Medulla oblongata (tissue), 1 donor: Measurements from ENCODE around the gene CARNS1.
"Not testable (repeated sequence)": the region's sequence is repeated elsewhere in the genome, so short reads cannot be mapped to it uniquely, and the experiment has no call there.

Source experiments
- DNase-seq: peaks from one replicate; pipeline ENCODE4 v3.0.0-alpha.2; 2015; ENCODE audit errors: extremely low spot score

Gene CARNS1

DNA sequence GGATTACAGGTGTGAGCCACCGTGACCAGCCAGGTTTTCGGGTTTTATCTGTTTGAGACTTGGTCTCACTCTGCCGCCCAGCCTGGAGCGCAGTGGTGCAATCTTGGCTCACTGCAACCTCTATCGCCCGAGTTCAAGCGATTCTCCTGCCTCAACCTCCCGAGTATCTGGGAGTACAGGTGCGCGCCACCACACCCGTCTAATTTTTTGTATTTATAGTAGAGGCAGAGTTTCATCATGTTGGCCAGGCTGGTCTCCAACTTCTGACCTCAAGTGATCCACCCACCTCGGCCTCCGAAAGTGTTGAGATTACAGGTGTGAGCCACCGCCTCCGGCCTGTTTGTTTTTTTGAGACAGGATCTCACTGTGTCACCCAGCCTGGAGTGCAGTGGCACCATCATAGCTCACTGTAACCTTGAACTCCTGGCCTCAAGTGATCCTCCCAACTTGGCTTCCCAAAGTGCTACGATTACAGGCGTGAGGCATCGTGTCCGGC is 11.9 kb downstream of the CARNS1 start:
- not testable (repeated sequence) for DNase-seq

DNA sequence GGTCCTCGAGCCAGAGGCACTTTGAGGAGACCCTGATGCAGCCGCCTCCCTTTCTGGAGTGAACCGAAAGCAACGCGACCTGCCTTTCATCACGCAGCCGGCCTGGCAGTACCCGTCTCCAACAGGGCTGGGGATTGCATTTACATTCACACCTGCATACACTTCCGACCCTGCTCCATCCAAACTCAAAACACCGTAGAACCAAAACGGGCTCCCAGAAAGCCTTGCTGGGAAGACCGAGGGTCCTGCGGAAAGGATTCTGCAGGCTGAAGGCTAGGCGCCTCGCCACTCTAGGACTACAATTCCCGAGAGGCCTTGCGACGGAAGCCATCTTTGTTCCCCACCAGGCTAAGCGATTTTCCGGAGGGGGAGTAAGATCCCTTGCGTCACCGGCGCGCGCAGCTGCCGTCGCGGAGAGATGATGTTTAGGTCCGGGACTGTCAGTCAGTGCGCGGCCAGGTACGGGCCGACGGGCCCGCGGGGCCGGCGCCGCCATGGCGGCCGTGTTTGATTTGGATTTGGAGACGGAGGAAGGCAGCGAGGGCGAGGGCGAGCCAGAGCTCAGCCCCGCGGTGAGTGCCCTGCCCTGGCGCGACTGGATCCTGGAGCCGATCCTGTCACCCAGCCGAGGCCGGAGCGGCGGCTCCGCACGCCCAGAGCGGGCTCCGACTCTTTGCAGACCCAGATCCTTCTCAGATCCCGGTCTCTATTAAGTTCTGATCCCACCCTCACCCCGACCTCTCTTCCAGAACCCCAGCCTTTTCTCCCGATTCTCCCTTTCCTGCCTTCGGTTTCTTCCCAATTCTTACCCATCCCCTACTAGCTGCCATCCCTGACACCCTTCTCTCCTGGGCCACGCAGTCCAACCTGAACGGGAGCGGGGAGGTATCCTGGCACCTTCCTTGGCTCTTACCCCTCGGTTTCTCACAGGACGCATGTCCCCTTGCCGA is 12.8 kb downstream of the CARNS1 start, which contains the start of gene RPS6KB2:
Gene RPS6KB2, plus strand, starts transcription at position 443 of the 950 bp plus-strand sequence. Its CDS starts 52 bp downstream, at position 495.
- peak; percentile 98 for DNase-seq

DNA sequence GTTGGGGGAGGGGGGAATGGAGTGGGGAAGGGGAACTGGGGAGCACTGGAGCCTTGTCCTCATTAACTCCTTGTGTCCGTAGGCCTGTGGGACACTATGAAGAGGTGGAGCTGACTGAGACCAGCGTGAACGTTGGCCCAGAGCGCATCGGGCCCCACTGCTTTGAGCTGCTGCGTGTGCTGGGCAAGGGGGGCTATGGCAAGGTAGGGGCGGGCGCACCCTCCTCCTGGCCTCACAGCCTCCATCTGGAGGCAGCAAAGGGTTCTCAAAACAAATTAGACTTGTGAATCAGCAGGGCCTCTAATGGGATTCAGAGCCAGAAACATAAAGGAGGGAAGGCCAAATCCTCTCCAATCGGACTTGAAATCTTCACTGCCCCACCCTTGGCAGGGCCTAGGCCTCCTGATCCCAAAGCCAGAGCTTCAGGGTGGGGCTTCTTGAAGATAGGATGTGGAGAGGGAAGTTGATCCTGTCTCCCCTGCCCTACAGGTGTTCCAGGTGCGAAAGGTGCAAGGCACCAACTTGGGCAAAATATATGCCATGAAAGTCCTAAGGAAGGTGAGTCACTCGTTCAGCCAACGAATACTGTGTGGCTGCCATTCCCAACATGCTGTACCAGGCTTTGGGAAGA is 13.7 kb downstream of the CARNS1 start:
- DNase-seq: no peak

DNA sequence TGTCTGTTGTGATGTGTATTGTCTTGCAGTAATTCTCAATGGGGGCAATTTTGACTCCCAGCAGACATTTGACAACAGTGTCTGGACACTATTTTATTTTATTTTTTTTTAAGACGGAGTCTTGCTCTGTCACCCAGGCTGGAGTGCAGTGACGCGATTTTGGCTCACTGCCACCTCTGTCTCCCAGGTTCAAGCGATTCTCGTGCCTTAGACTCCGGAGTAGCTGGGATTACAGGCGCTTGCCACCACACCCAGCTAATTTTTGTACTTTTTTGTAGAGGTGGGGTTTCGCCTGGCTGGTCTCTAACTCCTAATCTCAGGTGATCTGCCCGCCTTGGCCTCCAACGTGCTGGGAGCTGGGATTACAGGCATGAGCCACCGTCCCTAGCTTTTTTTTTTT is 14.2 kb downstream of the CARNS1 start:
- DNase-seq: no peak

DNA sequence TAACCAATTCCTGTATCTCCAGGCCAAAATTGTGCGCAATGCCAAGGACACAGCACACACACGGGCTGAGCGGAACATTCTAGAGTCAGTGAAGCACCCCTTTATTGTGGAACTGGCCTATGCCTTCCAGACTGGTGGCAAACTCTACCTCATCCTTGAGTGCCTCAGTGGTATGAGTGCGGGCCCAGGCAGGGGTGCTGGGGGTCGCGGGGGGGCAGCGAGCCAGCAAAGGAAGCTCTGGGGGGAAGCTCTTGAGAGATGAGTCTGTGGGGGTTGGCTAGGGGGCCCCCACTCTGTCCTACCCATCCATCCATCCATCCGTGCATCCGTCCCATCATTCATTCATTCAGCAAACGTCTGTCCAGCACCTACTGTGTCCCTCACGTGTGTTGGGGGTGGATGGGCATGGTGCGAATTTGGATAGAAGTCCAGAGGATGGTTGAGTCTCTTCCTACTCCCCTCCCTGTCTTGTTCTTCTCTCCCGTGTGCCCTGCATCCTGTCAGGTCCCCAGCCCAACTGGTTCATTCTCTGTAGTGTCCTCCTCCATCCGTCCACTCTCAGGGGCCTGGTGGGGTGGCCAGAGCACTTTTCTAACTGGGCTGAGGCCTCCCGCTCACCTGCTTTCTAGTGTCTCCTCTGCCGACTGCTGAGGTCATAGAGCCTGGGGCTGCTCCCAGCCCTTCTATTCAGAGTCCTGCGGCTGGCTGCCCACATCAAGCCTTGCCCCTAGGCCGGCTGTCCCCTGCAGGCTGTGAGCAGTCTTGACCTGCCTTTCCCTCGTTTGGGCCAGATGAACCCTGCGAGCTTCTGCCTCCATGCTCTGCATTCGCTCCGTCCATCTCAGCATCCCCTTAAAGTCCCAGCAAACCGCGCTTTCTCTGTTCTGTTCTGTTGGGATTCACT is 16.1 kb downstream of the CARNS1 start:
- no peak for DNase-seq

DNA sequence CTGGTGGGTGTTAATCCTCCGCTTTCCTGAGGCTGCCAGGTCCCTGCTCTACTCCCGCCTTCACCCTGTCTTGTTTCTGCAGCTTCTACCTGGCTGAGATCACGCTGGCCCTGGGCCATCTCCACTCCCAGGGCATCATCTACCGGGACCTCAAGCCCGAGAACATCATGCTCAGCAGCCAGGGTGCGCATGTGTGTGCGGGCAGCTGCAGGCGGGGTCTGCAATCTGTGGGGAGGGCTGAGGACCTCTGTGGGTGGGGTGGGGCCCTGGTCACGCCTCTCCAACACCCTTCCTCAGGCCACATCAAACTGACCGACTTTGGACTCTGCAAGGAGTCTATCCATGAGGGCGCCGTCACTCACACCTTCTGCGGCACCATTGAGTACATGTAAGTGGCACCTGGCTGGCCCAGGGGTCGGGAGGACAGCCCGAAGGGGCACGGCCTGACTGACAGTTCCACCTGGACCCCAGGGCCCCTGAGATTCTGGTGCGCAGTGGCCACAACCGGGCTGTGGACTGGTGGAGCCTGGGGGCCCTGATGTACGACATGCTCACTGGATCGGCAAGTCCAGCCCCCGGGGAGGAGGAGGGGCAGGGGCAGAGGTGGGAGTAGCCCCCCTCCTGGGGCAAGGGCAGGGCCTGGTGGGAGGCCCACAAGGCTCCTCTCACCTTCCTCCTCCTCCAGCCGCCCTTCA is 17.3 kb downstream of the CARNS1 start:
- DNase-seq: no peak

DNA sequence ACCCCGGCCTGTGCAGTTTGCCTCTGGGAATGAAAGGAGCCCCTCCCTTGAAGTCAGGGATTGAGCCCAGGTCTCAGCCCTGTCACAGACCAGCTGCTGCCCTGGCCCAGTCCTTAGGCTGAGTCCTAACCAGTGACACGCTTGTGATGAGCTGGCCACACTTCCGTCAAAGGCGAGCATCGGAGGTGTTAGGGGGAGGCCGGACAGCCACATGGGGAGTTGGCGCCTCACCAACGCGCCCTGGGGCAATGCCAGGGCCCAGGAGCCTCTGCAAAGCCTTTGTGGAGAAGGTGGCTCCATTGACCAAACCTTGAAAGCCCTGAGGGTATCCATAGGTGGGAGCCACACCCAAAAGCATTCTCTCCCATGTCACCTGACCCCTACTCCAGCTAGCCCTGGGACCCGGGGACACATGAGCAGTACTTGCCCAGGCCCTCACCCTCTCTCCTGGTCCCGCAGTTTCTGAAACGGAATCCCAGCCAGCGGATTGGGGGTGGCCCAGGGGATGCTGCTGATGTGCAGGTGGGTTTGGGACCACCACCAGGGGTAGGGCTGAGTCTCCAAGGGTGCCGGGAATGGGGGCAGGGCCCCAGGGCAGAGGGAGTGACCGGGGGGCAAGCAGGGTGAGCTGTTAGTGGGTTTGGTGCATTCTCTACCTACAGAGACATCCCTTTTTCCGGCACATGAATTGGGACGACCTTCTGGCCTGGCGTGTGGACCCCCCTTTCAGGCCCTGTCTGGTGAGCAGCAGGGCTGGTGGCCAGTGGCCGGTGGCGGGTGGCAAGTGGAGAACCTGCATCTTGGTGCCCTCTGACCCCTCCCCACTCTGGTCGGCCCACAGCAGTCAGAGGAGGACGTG is 18.3 kb downstream of the CARNS1 start:
- DNase-seq: no peak

DNA sequence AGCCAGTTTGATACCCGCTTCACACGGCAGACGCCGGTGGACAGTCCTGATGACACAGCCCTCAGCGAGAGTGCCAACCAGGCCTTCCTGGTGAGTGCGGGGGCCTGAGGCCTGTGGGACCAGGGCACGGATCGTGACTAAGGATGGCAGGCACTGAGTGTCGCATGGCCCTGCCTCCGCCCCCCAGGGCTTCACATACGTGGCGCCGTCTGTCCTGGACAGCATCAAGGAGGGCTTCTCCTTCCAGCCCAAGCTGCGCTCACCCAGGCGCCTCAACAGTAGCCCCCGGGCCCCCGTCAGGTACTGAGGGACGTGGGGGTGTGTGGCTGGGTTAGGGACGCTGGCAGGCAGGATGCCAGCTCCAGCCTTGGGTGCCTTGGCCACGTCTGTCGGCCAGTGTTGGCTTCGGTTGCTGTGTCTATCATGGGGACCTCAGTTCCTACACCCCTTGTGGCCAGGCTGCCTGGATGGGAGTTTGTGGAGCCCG is 19.0 kb downstream of the CARNS1 start:
- no peak for DNase-seq

DNA sequence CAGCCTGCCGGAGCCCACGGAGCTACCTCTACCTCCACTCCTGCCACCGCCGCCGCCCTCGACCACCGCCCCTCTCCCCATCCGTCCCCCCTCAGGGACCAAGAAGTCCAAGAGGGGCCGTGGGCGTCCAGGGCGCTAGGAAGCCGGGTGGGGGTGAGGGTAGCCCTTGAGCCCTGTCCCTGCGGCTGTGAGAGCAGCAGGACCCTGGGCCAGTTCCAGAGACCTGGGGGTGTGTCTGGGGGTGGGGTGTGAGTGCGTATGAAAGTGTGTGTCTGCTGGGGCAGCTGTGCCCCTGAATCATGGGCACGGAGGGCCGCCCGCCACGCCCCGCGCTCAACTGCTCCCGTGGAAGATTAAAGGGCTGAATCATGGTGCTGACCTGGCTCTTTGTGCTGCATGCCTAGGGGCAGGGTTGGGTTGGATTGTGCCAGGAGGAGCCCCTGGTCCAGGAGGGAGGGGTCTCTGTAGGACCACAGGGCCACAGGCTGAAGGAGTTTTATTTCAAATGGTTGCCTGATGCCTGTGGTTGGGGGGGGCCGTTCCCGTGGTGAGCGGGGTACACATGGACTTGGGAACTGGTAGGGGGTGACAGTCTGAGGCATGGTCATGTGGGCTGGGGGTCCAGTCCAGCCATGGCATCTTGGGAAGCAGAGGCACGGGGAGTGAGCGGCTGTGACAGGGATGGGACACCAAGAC is 19.7 kb downstream of the CARNS1 start:
- DNase-seq: no peak

DNA sequence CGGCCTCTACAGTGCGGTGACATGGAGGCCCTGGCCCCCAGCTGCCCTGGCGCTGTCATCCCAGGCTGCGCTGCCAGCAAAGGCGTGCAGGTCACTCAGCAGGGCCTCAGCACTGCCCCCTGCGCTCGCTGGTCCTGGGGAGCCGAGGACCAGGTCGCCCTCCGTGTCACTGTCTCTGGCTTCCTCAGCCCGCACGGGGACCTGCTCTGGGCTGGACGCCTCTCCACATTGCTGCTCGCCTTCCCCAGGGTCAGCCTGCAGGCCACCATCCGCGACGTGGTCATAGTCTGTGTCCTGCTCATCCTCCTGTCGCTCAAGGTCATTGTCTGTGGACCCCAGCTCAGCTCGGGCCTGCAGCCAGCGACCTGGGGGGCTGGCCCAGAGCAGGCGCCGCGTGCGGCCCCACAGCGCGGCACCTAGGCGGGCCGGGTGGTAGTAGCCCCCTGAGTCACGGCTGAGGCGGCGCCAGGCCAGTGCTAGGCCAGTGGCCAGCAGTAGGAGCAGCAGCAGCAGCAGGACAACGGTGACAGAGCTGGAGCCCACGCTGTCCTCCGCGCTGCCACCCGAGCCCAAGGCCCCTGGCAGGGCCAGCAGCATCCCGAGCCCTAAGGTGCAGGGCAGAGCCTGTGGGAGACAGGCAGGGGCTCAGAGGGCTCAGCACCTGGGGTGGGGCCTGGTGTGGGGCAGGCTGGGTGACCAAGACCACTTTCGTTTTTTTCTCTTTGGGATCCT is 20.4 kb downstream of the CARNS1 start:
- DNase-seq: no peak

DNA sequence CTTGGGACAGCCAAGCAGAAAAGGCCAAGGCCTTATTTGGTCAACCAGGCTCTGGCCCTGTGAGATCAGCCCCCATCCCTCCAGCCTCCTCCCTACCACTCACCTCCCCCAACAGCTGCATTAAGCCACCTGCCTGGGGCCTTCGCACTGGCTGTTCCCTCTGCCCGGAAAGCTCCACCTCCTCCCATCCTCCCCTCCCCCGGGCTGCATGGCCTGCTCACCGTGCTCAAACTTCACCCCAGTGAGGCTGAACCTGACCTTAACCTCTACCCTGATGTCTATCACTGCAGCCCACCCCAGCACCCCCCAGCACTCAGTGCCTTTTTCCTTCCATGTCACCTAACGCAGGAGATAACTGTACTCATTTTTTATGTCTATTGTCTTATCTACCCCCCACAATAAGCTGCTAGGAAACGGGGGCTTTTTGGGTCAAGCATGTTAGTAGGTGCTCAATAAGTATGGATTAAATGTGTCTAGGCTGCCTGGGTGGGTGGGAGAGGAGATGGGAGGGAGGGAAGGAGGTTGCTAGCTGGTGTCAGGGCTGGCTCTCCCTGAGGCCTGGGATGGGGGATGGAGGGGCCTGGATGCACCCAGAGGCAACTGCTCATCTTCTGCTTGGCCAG is 21.1 kb downstream of the CARNS1 start:
- DNase-seq: no peak

DNA sequence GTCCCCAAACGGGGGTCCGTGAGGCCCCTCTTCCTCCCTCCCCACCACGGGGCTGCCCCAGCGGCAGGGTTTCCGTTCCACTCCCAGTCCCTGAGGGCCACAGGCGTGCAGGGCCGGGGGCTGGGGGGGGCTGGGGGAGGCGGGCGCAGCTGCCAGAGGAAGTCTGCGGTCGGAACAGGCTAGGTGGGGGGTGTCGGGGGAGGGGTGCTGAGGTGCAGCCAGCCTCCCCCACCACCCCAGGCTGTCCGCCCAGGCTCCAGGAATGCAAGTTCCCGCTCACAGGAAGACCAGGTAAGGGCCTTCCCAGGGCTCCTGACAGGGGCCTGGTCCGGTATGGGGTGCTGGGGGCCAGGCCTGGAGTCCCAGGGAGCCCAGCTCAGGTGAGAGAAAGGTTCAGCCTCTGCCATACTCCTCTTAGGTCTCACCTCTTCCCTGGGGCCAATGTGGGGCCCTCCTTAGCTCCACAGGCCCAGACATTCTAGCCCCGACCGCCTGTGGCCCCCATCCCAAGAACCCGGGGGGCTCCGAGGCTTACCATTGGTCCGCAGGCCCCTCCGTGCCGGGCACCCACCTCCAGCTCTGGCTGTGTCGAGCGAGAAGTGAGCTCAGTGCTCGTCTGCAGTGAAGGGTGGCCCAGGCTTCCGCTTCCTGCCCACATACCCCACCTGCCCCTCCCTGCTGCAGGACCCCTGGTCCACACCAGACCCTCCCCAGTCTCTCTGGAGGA is 21.8 kb downstream of the CARNS1 start, which contains the start of gene PTPRCAP:
Gene PTPRCAP, minus strand, starts transcription at position 601 of the 727 bp plus-strand sequence. Its CDS starts 63 bp downstream, at position 538.
- no peak for DNase-seq

DNA sequence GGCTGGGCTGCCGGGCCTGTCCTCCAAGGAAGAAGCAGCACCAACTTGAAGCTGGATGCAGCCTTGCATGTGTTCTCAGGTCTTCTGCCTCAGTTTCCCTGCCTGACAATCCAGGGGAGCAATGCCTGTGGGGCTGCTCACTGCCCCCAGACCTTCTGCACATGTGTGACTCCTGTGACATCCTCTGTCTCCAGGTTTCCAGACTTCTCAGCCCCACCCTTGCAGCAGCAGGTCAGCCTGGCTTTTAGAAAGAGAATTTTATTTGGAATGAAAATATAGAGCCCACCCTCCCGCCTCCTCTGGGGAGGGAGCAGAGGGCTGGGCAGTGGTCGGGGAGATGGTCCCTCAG is 22.3 kb downstream of the CARNS1 start:
- no peak for DNase-seq

DNA sequence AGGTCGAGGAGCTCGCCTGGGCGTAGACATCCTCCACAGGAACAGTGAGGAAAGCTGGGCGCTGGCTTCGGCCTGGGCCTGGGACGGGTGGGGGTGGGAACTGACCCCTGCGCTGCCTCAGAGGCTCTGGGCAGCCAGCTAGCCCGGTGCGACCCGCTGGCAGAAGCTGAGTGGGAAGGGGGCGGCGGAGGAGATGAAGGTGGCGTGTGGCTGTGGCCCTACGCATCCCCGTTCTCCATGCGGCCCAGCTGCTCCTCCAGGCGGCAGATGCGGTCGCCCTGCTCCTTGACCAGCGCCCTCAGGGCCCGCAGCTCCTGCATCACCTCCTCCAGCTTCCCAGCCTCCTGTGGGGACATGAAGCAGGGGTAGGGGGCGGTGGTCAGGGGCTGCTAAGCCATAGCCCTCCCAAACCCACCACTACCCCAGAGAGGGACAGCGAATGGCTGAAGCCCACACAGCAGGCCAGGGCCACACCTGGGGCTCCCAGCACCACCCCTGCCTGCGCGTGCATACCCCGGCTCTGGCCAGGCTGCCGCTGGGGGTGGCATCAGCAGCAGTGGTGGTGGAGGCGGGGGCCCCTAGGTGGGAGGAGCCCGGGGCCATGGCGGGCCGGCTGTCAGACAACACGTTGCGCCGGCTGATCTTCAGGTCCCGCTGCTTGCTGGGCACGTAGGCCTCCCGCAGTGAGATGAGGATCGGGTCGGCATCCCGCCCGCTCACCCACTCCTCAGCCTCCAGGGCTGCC is 22.9 kb downstream of the CARNS1 start:
- DNase-seq: no peak

DNA sequence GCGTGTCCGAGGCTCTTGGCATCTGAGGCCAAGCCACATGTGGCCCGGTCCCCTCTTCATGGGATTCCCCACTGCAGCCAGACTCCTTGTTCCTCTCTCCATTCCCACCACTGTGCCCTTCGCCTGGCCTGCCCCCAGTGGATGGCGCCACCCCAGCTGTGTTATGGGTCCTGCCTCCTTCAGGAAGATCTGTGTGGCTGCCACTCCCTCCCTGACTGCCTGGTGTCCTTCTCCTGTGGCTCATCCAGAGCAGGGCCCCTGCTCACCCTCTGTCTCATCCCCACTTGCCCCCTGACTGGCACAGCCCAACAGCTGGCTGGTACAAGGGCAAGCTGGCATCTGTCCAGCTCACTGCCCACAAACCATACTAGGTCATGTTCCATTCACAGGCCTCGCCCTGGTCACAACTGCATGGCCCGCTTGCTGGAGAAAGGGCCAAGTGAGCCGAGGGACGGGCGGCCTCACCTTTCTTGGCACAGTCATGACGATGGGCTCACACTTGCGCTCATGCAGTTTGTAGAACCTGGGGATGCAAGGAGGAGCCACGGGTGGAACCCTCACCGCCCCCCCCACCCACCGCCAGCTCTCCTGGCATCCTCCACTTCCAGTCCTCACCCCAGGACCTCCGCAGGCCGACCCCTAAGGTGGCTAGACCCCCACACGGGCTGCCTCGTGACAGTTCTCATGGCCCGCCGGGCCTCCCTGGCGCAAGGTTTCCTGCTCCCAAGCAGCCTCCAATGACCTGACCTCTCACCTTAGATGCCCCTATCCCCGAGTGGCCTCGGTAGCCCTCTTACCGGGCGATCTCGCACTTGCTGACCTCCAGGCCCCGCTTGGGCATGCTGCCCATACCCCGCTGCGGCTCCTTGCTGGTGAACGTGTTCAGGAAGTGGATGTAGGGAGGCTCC is 24.1 kb downstream of the CARNS1 start:
- no peak for DNase-seq
